ENCODE data around the gene GPC6. TPM values are rescaled to one million over a fixed set of nuclear protein-coding genes. Genes with fewer than 3 reads are reported as not detected.

The GPC6 gene
- total RNA-seq, 1 experiment from 2014 or later: not detected

DNA sequence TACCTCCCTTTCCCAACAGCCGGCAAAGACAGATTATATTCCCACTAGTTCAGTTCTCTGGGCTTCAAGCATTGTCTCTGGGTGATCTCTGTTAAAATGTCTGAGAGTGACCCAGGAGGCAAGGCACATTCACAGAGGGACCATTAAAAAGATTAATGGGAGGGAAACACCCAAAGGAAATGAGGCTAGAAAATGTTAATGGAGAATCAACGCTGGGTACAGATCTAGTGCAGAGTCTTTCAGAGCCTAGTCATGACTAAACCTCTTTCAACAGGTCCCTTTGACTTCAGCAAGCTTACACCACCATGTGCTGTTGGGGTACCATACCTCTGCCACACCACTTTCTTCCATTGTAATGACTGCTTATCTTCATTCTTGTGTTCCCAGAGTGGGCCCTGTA lies 894.3 kb downstream of the GPC6 start:
- CTCF ChIA-PET: no interaction called here
- intact Hi-C loops (cut with micrococcal nuclease; ENCODE audit: unreplicated experiment): no loop called here
- Mint-ChIP-seq H3K27me3 (ENCODE audit: unreplicated experiment) (no peaks in the 10 kb centered on the region), H3K4me1 (ENCODE audit: low read depth, unreplicated experiment) (no peaks in the 10 kb centered on the region), H3K9me3 (ENCODE audit: low read depth, unreplicated experiment) (peaks cover 2% of the 10 kb centered on the region), H3K36me3 (ENCODE audit: insufficient read depth, unreplicated experiment) (no peaks in the 10 kb centered on the region), H3K4me3 (ENCODE audit: low read depth, unreplicated experiment) (no peak overlapping the region), H3K27ac (ENCODE audit: unreplicated experiment) (no peak overlapping the region)
- no peak for DNase-seq
- TF ChIP-seq, protein P1, sequence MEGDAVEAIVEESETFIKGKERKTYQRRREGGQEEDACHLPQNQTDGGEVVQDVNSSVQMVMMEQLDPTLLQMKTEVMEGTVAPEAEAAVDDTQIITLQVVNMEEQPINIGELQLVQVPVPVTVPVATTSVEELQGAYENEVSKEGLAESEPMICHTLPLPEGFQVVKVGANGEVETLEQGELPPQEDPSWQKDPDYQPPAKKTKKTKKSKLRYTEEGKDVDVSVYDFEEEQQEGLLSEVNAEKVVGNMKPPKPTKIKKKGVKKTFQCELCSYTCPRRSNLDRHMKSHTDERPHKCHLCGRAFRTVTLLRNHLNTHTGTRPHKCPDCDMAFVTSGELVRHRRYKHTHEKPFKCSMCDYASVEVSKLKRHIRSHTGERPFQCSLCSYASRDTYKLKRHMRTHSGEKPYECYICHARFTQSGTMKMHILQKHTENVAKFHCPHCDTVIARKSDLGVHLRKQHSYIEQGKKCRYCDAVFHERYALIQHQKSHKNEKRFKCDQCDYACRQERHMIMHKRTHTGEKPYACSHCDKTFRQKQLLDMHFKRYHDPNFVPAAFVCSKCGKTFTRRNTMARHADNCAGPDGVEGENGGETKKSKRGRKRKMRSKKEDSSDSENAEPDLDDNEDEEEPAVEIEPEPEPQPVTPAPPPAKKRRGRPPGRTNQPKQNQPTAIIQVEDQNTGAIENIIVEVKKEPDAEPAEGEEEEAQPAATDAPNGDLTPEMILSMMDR (IDR thresholded peaks at IDR 0.05; ENCODE audit: unreplicated experiment): no peak
- no TSS peak for BruUV-seq (replicated peaks)

GRCh38 chr13:94121686-94122085 lies 895.1 kb downstream of the GPC6 start:
- TF ChIP-seq, protein P1 (IDR thresholded peaks at IDR 0.05; ENCODE audit: unreplicated experiment): no peak
- Mint-ChIP-seq H3K27me3 (ENCODE audit: unreplicated experiment) (no peaks in the 10 kb centered on the region), H3K4me3 (ENCODE audit: low read depth, unreplicated experiment) (no peak overlapping the region), H3K27ac (ENCODE audit: unreplicated experiment) (no peak overlapping the region), H3K4me1 (ENCODE audit: low read depth, unreplicated experiment) (no peaks in the 10 kb centered on the region), H3K36me3 (ENCODE audit: insufficient read depth, unreplicated experiment) (no peaks in the 10 kb centered on the region), H3K9me3 (ENCODE audit: low read depth, unreplicated experiment) (peaks cover 2% of the 10 kb centered on the region)
- intact Hi-C loops (cut with micrococcal nuclease; ENCODE audit: unreplicated experiment): no loop called here
- no peak for DNase-seq
- CTCF ChIA-PET: no interaction called here
- BruUV-seq (replicated peaks): no TSS peak

- no TSS peak for BruUV-seq (replicated peaks)
- CTCF ChIA-PET: no interaction called here
- H3K4me3 Mint-ChIP-seq (ENCODE audit: low read depth, unreplicated experiment): no peak overlapping the region
- intact Hi-C loops (cut with micrococcal nuclease; ENCODE audit: unreplicated experiment): no loop called here
- DNase-seq: no peak
- H3K36me3 Mint-ChIP-seq (ENCODE audit: insufficient read depth, unreplicated experiment): no peaks in the 10 kb centered on the region
- H3K9me3 Mint-ChIP-seq (ENCODE audit: low read depth, unreplicated experiment): peaks cover 2% of the 10 kb centered on the region
- H3K27ac Mint-ChIP-seq (ENCODE audit: unreplicated experiment): no peak overlapping the region
- no peaks in the 10 kb centered on the region for H3K27me3 Mint-ChIP-seq (ENCODE audit: unreplicated experiment)
- TF ChIP-seq, protein P1 (IDR thresholded peaks at IDR 0.05; ENCODE audit: unreplicated experiment): no peak
- no peaks in the 10 kb centered on the region for H3K4me1 Mint-ChIP-seq (ENCODE audit: low read depth, unreplicated experiment)
Observed at GRCh38 chr13:94122300-94122915, 895.8 kb downstream of the GPC6 start.

DNA sequence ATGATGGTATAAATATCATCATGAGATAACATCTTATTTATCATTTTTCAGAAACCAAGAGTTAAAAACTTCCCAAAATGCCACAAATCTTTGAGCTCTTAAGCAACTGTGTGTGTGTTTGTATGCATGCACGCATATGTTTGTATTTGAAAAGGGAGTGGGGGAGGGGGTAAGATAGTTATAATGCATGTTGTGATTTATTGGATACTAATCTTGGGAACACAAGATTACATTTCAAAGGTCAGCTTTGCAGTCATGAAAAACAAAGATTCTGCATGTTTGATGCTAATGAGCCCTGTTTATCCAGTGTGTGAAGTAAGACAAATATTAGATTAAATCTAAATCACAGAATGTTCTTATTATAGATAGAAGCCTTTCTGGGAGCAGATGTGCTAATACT lies 897.0 kb downstream of the GPC6 start:
- no TSS peak for BruUV-seq (replicated peaks)
- Mint-ChIP-seq H3K27me3 (ENCODE audit: unreplicated experiment) (no peaks in the 10 kb centered on the region), H3K36me3 (ENCODE audit: insufficient read depth, unreplicated experiment) (no peaks in the 10 kb centered on the region), H3K4me3 (ENCODE audit: low read depth, unreplicated experiment) (no peak overlapping the region), H3K4me1 (ENCODE audit: low read depth, unreplicated experiment) (no peaks in the 10 kb centered on the region), H3K9me3 (ENCODE audit: low read depth, unreplicated experiment) (peaks cover 2% of the 10 kb centered on the region), H3K27ac (ENCODE audit: unreplicated experiment) (no peak overlapping the region)
- intact Hi-C loops (cut with micrococcal nuclease; ENCODE audit: unreplicated experiment): no loop called here
- CTCF ChIA-PET: no interaction called here
- TF ChIP-seq, protein P1 (IDR thresholded peaks at IDR 0.05; ENCODE audit: unreplicated experiment): no peak
- DNase-seq: no peak

Data from Calu3 (cell line).